Ectodermal cell (in vitro differentiated cells): ENCODE measurements around the gene FMN2.

Source experiments
- H3K27ac ChIP-seq: 2 replicates; pipeline ENCODE4 v1.7.0; 2013; ENCODE audit warnings: mild to moderate bottlenecking, low read depth, low read length; ENCODE audit not compliant: insufficient read depth, poor library complexity, severe bottlenecking
- H3K27me3 ChIP-seq: 2 replicates; pipeline ENCODE4 v1.7.0; 2013; ENCODE audit warnings: mild to moderate bottlenecking, low read length; ENCODE audit not compliant: insufficient read depth, control insufficient read depth, poor library complexity, severe bottlenecking
- H3K36me3 ChIP-seq: one replicate; pipeline ENCODE4 v1.7.0; 2013; ENCODE audit warnings: low read length; ENCODE audit not compliant: control insufficient read depth, insufficient read depth
- H3K4me1 ChIP-seq: one replicate; pipeline ENCODE4 v1.7.0; 2013; ENCODE audit warnings: low read length; ENCODE audit not compliant: control insufficient read depth, insufficient read depth
- H3K4me3 ChIP-seq: 2 replicates; pipeline ENCODE4 v1.7.0; 2013; ENCODE audit warnings: low read depth, low read length, control low read depth; ENCODE audit not compliant: insufficient read depth
- H3K9me3 ChIP-seq: 2 replicates; pipeline ENCODE4 v1.7.0; 2013; ENCODE audit warnings: mild to moderate bottlenecking, low read length, moderate library complexity; ENCODE audit not compliant: control insufficient read depth
- WGBS, 2 experiments: methylation state at CpG; one replicate each; pipeline ENCODE4 v1.1.7; 2013; ENCODE audit warnings: missing lambda C conversion rate in 2 of 2; 5-methylcytosine and 5-hydroxymethylcytosine counted together

Gene FMN2

DNA sequence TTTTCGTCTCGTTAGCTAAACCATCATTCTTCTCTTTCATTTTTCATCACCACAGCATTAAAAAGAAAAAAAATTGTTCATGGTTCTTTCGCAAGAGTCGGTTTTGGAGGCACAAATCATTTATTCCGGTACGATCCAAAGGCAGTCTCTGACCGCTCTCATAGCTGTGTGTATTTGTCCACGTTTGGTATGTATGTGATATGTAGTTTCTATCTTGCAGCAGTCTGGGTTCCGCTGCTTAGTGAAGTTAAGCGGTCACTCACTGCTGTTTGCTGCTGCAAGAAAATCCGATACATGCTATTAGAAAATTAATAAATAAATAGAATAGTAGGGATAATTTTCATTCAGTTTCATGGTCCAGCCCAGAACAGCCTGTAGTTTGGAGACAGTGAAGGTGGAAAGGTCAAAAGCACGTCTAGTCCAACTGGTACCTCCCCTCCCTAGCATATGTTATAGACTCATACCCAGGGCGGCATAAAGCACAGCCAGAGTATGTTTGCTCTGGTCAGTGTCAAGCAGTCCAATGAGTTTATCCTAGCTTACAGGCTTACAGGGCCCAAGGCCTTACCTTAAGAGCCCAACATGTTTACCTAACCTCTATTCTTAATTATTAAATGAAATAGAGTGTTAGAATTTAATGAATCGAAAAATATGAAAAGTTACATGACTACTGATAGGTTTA lies 2.5 kb downstream of the FMN2 start:
- Histone ChIP-seq H3K4me3 (no peak overlapping the region), H3K27me3 (peaks cover 43% of the 10 kb centered on the region), H3K9me3 (no peaks in the 10 kb centered on the region), H3K4me1 (peaks cover 5% of the 10 kb centered on the region), H3K27ac (no peak overlapping the region), H3K36me3 (no peaks in the 10 kb centered on the region)
- WGBS, 2 experiments: 91 to 94% methylated on average over 12 of the region's 14 CpGs

DNA sequence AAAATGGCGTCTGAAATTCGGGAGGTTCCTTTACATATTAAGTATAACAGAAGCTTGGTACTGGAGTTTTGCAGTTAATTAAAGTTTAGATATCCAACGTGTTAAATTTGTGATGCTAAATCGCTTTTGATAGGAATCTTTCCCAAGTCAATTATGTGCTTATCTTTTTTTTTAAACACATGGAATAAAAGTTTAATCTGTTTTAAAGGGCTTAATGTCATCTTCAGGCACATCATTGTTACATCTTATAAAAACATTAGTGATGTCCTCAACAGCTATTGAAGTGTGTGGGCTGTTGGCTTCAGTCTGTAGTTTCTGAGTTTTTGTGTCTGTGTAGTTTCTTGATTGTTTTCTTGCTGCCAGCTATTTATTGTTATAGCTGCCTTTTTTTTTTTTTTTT lies 5.3 kb downstream of the FMN2 start:
- Histone ChIP-seq H3K36me3 (no peaks in the 10 kb centered on the region), H3K4me3 (no peak overlapping the region), H3K27me3 (peaks cover 25% of the 10 kb centered on the region), H3K27ac (no peak overlapping the region), H3K9me3 (no peaks in the 10 kb centered on the region), H3K4me1 (peaks cover 5% of the 10 kb centered on the region)
- 94 to 100% methylated on average over 4 of the region's 4 CpGs for WGBS, 2 experiments

DNA sequence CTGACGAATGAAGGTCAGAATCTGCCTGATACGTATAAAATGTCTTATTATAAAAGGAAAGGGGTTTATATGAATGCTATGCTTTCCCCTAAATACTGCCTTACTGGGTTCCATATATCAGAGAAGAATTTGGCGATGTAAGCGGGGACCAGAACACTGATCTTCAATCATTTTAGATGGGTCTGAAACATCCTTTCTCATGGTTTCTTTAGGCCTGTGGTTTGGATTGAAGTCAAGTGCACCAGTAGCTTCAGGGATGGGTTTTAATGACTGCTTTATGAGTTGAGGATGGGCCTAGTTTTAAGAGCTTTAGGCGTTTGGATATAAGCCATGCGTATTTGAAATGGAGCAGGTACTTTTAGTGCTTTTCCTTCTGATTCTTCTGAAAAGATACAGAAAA lies 6.9 kb downstream of the FMN2 start:
- Histone ChIP-seq H3K9me3 (no peaks in the 10 kb centered on the region), H3K27me3 (peaks cover 9% of the 10 kb centered on the region), H3K4me1 (peaks cover 2% of the 10 kb centered on the region), H3K27ac (no peak overlapping the region), H3K36me3 (no peaks in the 10 kb centered on the region), H3K4me3 (no peak overlapping the region)
- 94% methylated on average over 6 of the region's 6 CpGs for WGBS, 2 experiments

DNA sequence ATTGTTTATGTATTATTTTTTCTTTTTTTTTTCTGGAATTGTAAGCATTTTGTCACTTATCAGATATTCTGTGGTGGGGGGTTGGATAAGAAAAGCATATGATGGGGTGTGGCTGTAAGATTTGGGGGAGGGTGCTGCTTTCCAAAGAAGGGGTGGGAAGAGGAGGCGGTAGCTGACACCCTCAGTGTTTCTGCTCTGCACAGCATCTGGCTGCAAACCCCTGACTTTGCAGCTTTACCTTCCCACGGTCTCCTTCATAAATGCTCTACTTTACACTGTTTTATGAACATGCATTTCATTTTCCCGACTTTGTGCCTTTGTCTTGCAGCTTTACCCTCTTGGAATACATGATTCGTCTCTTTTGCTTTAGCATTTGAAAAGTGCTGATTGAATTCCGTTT lies 7.6 kb downstream of the FMN2 start:
- 65 to 66% methylated on average over 5 of the region's 5 CpGs for WGBS, 2 experiments
- Histone ChIP-seq H3K4me3 (no peak overlapping the region), H3K9me3 (no peaks in the 10 kb centered on the region), H3K4me1 (no peaks in the 10 kb centered on the region), H3K36me3 (no peaks in the 10 kb centered on the region), H3K27me3 (peaks cover 1% of the 10 kb centered on the region), H3K27ac (no peak overlapping the region)

DNA sequence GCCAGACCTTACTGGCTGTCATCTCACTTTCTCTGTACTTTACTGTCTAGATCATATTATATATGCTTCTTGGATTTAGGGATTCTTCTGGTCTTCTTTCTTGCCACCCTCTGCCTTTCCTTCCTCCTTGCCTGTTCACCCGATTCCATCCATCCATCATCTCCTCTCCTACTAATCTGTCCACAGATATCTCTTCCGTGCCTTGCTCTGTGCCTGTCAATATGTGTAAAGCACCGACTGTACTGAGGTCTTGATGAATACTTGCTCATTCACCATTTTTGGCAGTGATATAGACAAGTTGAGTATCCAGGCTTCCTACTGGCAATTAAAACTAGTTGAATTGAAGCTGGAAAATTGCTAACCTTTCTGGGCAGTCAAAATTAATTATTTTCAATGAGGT lies 8.1 kb downstream of the FMN2 start:
- Histone ChIP-seq H3K27me3 (no peaks in the 10 kb centered on the region), H3K27ac (no peak overlapping the region), H3K4me3 (no peak overlapping the region), H3K4me1 (no peaks in the 10 kb centered on the region), H3K36me3 (no peaks in the 10 kb centered on the region), H3K9me3 (no peaks in the 10 kb centered on the region)
- WGBS, 2 experiments: 88 to 91% methylated on average over 3 of the region's 3 CpGs

DNA sequence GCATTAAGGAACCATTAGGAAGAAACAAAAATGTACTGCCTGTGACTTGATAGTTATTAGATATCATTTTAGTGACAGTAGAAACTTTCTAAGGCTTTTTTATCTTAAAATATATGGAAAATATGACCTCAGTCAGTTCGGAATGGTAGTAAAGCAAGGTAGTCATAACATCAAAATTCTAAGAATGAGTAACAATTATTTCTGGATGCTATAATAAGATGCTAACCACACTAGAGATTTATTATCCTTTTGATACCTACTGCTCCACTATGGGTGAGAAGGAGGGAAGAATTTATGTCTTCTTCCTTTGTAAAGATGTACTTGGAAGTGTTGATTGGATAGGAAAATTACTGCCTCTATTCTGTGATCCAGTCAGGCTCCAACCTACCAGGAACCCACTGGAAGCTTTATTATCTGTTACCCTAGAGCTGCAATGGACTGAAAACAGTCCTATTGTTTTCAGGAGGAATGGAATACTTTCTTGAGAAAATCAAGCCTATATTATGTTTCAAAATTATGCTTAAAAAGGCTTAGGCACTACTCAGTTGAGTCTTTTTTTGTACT lies 8.8 kb downstream of the FMN2 start:
- Histone ChIP-seq H3K9me3 (no peaks in the 10 kb centered on the region), H3K27me3 (no peaks in the 10 kb centered on the region), H3K4me3 (no peak overlapping the region), H3K4me1 (no peaks in the 10 kb centered on the region), H3K27ac (no peak overlapping the region), H3K36me3 (no peaks in the 10 kb centered on the region)
- no CpG with 5 or more reads among the region's 1 CpG for WGBS, 2 experiments

DNA sequence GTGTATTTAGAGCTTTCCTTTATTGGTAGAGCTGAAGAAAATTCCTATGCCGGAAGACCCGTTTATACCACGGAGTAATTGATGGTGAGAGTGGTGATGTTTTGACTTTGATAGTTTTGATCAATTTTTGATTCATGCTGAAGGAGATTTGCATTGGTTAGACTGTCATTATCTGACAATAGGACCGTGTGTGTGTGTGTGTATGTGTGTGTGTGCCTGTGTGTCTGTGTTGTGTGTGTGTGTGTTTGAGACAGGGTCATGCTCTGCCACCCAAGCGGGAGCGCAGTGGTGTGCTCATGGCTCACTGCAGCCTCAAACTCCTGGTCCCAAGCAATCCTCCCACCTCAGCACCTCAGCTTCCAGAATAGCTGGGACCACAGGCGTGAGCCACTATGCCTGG lies 9.6 kb downstream of the FMN2 start:
- no peak overlapping the region for H3K4me3 ChIP-seq
- H3K27ac ChIP-seq: no peak overlapping the region
- no peaks in the 10 kb centered on the region for H3K36me3 ChIP-seq
- 91 to 93% methylated on average over 7 of the region's 7 CpGs for WGBS, 2 experiments
- no peaks in the 10 kb centered on the region for H3K27me3 ChIP-seq
- H3K4me1 ChIP-seq: no peaks in the 10 kb centered on the region
- no peaks in the 10 kb centered on the region for H3K9me3 ChIP-seq

DNA sequence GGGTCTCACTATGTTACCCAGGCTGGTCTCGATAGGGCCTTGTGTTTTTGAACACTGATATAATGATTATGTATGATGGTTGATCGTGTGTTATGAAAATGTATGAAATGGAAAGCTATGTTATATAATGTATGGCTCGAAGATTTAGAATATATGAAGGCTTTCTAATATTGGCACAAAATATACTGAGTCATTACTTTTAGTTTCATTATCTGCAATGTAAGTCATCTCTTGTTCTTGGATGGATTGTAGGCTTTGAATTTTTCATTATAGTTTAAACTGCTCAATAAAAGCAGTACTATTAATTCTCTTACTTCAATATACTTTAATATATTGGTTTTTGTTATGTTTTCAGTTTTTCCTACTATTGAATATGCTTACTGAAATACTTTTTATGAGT lies 10.1 kb downstream of the FMN2 start:
- no peak overlapping the region for H3K4me3 ChIP-seq
- no peak overlapping the region for H3K27ac ChIP-seq
- H3K27me3 ChIP-seq: no peaks in the 10 kb centered on the region
- no peaks in the 10 kb centered on the region for H3K36me3 ChIP-seq
- no peaks in the 10 kb centered on the region for H3K4me1 ChIP-seq
- WGBS, 2 experiments: 97 to 98% methylated on average over 2 to 3 of the region's 3 CpGs
- H3K9me3 ChIP-seq: no peaks in the 10 kb centered on the region

DNA sequence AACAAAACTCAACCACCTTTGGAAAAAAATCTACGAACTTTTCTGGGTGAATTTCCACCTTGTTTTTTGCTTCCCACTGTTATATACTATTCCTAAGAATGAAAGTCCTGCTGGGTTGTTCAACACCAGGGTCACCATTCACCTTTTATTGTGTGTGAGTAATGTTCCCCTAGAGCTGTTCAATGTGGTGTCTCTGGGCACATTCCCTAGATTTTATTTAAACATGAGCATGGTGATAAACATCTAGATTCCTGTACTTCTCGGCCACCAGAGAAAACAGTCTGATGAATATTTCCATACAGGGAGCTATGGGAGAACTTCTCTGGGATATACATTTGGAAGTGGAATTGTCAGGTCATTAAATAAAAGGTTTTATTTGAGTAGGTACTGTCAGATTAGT lies 13.0 kb downstream of the FMN2 start:
- no peaks in the 10 kb centered on the region for H3K4me1 ChIP-seq
- no peak overlapping the region for H3K4me3 ChIP-seq
- no peak overlapping the region for H3K27ac ChIP-seq
- H3K36me3 ChIP-seq: no peaks in the 10 kb centered on the region
- no peaks in the 10 kb centered on the region for H3K9me3 ChIP-seq
- 95 to 100% methylated on average over 2 of the region's 2 CpGs for WGBS, 2 experiments
- H3K27me3 ChIP-seq: no peaks in the 10 kb centered on the region

DNA sequence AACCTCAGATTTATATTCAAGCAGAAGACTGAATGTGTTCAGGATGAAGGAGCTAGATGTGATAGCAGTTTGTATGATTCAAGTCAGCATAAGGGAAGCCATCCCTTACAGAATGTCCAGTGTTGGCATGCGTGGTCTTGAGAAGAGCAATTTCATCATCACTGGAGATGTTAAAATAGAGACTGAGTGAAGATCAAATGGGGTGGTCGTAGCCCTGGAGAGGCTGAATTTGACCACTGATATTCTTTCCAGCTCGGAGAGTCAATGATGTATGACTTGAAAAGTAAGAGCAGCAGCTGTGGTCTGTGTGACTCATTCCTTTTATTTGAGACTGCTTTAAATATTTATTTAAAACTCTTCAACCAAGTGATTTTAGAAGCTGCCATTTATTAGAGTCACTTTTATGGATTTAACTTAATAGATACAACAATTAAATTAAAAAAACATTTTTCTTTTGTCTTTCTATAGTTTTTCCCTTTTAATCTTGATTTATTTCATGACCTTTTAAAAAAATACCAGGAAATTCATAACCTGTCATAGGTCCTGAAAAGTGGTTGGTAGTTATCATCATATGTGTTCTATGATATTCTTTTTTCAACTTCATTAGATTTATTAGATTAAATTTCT lies 15.5 kb downstream of the FMN2 start:
- WGBS, 2 experiments: 94 to 95% methylated on average over 3 of the region's 3 CpGs
- no peaks in the 10 kb centered on the region for H3K36me3 ChIP-seq
- no peaks in the 10 kb centered on the region for H3K4me1 ChIP-seq
- H3K4me3 ChIP-seq: no peak overlapping the region
- H3K27me3 ChIP-seq: no peaks in the 10 kb centered on the region
- H3K27ac ChIP-seq: no peak overlapping the region
- no peaks in the 10 kb centered on the region for H3K9me3 ChIP-seq
